GM21529 (cell line): ENCODE data around the gene CYGB.

Experiments used
- ATAC-seq: cut with Tn5 transposase; IDR thresholded peaks from one replicate; pipeline ENCODE4 v1.9.1; 2021; ENCODE audit not compliant: unreplicated experiment

Gene CYGB

DNA sequence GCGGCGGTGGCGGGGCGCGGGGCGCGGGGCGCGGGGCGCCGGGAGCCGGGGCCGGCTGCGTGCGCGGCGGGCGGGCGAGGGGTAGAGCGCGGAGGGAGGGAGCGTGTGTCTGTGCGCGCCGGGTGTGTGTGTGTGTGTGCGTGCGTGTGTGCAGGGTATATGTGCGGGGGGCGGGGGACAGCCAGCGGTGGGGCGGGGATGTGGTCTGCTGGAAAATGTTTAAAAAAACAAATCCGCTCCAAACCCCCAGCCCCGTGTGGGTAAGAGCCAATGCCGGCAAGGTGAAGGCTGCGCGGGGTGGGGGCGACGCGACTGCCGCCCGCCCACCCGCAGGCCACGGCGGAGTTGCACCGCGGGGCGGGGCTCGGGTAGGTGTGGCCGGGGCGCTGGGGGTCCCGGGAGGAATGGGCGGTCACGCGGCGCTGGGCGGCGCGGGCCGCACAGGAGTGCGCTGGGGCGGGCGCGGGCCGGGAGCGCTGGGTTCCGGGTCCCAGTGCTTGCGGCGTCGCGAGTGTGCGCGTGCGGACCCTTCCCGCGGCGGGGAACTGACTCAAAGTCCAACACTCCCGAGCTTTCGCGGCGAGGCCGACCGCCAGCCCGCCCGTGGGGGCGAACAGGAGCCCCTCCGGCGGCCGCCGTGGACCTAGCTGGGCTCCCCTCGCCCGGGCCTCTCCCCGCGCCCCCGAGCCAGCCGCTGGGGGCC is at the start of gene CYGB:
CYGB (minus strand) TSS at position 132 of the 703 bp plus-strand sequence. CDS start 167 bp downstream, outside the sequence.
- no peak for ATAC-seq

DNA sequence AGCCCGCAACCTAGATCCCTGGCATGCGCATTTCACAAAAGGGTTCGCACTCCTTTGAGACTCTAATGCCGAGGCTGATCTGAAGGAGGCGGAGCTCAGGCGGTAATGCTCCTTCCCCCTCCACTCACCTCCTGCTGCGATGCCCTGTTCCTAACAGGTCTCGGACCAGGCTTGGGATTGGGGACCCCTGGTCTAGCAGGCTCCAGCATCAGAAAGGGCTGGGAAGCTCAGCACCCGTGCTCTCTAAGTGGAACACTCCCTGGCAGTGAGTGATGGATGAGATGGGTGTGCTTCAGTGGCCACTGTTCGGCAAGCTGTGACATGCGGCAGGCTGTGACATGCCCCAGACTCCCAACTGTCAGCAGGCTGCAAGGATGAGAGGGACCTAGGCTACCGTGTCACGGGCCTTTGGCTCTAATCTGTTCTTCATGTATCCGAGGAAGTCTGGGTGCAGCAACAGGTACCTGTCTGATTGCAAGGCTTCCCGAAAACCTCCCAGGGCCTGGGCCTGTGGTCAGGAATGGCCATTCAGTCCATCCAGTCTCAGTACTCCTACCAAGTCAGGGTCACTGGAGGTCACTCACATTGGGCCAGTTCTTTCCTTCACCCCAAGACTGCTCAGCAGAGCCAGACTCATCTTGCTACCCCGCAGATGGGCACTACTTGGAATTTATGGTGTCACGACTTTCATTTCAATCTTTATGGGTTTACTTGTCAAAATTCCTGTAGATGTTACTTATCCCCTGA is 49.4 kb upstream of the CYGB start:
- ATAC-seq = no peak

DNA sequence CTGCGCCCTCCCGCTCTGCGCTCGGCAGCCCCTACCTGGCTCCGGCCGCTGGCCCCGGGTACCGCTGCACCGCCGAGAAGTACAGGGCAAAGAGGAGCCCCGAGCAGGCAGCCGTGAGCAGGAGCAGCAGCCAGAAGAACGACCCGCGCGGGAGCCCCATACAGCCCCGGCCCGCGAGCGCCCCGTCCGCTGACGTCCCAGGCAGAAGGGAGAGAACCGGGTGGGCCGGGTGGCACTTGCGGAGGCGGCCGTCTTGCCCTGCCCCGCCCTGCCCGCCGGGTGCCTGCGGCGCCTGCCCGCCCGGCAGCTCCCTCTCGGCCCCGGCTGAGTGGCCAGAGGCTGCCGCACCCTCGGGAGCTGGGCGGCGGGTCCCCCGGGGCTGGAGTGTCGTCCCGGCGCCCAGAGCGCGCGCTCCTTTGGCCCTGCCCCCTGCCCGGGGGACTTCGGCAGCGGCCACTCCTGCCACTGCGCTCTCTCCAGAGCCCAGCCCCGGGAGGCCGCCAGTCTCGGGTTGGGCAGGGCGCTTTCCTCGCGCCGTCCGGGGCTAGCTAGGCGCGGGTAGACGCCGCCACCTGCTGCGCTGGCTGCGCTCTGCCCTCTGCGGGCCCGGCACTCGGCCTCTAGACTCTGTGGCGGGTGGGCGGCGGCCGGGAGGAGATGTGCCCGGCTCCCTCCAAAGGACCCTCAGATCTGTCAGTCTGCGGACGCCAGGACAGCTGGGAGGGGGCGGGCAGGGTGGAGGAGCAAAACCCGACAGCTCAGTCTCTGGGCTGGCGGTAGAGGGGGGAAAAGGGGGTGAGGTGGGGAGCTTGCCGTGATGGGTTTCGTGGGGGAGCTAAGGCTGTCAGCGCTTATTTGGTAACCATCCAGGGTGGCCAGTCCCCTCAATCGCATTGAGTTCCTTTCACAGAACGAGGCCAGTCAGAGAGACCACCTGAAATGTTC is 48.4 kb upstream of the CYGB start, which contains the start of gene ST6GALNAC2:
ST6GALNAC2 (minus strand) TSS at position 212 of the 945 bp plus-strand sequence; CDS start at position 160, 52 bp downstream.
- no peak for ATAC-seq

DNA sequence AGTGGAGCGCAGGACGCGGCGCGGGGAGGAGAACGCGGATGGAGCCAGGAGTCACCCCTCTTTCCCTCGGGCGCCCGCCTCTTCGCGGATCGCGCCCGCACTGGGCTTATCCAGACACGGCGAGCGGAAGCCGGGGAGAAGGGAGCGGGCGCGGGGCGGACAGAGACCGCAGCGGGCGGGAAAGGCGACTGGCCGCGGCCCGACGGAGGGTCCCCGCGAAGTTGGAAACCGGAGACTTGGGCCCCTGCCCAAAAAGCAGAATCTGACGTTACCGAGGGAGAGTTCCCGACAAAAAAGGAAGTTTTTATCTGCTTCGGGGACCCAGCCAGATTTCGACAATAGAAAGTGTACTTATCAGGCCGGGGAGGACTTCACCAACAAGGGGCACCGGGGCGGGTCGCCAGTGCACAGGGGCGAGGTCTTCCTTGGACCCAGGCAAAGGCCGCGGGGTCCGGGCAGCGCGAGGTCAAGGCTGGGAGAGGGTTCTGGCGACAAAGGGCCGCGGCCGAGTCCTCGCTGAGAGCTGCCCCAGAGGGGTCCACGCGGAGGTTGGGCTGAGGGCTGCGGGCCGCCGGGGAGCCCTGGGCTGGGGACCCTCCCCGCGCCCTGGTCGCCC is 47.6 kb upstream of the CYGB start:
- no peak for ATAC-seq

DNA sequence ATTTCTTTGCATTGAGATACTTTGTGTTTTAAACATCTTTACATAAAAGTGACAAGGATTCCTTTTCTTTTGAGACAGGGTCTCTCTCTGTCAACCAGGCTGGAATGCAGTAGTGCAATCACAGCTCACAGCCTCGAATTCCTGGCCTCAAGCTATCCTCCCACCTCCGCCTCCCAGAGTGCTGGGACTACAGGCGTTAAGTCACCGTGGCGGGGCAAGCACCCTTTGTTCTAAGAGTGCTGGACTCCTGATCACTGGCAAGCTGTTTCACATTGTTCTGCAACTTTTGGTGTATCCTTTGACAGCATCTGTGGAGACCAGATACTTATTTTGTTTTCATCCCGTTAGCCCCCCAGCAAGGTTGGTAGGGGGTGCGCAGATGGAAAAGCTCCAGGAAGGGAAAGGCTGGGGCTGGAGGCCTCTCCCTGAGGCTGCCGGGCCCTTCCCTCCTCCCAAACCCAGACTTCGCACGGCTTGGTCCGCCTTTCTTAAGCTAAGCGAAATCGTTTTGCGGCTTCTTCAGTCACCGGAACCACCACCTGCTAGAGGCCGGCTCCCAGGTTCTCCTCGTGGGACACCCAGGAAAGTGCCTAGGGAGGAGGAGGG is 47.0 kb upstream of the CYGB start:
- no peak for ATAC-seq

DNA sequence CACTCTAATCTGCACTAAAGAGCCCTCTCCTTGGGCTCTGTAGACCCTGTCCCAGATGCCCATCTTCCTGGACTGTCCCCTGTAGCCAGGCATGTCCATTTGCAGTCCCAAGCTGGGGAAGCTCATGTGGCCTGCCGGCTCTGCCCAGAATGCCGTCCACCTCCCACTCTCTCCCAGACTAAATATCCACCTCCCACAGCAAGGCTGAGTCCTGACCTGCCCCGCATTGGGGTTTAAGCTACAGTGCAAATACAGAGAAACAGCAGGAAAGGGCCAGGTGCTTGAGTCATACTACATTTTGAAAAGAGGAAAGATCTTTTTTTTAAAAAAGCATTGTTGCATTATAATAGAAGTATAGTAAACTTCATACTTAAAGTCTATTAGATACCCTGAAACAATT is 45.2 kb upstream of the CYGB start:
- no peak for ATAC-seq

DNA sequence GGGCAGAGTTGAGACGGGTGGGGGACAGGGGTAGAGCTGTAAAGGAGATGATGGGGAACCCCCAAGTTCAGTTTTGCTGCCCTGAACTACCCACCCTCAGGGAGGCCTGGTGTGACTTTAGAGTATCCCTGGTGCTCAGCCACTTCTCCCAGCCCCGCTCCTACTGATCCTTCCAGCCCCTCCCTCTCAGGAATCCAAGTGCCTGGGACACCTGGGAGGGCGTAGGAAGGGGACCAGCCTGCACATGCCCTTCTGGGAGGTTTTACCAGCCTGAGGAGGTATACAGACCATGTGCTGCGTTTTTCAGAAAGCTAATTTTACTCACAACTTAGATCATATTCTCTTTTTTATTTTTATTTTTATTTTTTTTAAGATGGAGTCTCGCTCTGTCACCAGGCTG is 44.0 kb upstream of the CYGB start:
- ATAC-seq = no peak

DNA sequence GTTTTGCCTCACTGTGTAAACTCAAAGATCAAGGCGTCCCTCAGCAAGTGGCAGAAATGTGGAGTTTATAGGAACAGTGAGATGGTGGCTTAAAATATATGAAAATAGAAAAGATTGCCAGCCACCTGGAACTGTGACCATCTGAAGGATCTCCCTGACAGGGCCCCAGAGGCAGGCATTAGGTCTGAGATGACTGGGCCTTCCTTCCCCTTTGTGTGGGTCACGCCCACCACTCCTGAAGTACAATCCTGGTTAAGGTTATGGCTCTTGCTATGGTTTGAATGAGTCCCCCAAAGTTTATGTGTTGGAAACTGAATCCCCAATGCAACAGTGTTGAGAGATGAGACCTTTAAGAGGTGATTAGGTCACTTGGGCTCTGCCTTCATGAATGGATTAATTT is 41.8 kb upstream of the CYGB start:
- no peak for ATAC-seq

DNA sequence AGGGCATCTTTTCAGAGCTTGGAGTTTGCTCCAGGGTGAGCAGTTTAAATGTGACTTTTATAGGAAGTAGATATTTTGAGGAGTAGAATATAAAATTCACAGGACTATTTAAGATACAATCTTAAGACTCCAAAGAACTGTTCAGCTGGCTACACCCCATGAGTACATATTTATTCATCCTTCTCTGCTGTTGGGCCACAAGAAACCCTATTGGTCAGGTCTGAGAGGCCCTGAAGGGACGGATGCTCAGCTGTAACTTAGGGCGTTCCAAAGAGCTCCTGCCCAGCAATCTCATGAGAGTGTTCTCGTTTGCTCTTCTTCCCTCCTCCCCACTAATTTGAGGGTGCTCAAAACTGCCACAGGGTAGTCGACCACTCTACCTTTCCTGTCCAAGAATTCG is 40.9 kb upstream of the CYGB start:
- no peak for ATAC-seq

DNA sequence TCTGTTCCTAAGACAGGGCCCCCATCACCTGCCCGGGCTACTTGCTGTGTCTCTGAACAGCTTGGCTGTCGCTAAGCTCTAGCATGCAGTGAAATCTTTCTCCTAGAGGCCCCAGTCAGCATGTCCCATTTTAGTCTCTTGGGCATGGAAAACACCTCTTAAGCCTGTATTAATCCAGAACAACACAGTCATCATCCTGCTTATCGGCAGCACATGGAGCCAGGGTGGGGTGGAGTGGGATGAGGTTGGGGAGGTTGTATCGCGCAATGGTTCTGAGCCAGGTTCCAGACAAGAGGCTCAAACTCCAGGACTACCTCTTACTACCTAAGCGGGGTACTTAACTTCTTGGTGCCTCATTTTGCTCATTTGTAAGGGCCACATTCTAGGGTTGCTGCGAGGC is 40.4 kb upstream of the CYGB start:
- no peak for ATAC-seq

DNA sequence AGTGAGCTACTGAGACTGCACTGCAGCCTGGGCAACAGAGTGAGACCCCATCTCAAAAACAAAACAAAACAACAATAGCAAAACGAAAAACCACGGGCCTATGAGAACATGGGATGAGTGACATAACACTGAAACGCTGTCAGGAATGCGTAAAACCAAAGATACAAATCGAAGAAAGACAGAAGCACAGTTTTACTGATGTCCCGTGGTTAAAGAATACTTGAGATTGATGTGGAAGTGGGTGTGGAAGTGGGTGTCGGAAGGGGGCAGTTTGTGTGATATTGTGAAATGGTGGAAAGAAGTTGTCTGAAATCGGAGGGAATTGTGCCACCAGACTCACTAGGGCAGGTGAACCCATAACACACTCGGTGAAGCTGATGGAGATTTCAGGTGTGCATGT is 38.7 kb upstream of the CYGB start:
- no peak for ATAC-seq

DNA sequence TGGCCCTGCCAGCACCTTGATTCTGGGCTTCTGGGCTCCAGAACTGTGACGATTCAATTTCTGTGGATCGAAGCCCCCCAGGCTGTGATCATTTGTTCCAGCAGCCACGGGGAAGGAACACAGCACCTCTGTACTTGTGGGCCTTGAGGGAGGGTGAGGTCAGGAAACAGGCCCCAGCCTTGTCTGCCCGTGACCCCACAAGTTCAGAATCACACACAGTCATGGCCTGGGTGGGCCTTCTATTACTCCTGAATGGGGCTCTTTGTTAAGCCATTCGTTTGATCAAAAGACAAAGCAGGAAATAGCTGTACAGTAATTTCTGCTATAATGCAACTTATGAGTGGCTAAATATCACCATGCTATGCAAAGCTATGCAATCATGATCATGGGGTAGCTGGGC is 38.1 kb upstream of the CYGB start:
- ATAC-seq = no peak

DNA sequence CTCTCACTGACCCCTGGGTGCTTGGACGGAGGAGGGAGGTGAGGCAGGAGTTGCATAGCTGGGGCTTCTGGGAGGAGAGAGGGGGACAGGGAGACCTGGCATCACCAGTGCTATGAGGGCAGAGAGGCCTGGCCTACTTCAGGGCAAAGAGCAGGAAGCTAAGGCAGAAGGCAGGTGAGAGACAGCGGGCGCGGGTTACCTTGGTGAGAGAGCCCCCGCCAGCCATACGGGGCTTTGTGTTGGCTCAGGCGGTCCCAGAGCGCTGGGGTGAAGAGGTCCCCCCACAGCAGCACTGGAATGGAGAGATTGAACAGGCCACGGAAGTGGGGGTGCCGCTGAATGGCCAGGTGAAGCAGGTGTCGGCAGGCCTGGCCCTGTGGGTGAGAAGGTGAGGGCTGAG is 36.7 kb upstream of the CYGB start:
- ATAC-seq = no peak

DNA sequence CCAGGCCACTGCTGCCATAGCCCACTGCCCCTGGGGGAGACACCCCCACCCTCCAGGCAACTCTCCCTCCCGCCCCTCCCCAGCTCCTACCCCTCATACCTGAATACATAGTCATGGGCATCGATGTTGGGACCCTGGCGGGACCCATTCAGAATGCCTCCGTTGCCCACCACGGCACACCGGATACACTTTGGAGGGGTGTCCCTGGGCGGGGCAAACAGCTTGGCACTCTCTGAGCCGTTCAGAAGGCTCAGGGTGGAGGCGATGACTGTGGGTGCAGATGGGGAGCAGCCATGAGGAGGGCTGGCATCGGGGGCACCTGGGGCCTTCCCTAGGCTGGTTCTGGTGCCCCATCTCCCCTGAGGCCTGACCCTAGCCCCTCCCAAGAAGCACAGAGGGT is 35.6 kb upstream of the CYGB start:
- ATAC-seq = no peak

DNA sequence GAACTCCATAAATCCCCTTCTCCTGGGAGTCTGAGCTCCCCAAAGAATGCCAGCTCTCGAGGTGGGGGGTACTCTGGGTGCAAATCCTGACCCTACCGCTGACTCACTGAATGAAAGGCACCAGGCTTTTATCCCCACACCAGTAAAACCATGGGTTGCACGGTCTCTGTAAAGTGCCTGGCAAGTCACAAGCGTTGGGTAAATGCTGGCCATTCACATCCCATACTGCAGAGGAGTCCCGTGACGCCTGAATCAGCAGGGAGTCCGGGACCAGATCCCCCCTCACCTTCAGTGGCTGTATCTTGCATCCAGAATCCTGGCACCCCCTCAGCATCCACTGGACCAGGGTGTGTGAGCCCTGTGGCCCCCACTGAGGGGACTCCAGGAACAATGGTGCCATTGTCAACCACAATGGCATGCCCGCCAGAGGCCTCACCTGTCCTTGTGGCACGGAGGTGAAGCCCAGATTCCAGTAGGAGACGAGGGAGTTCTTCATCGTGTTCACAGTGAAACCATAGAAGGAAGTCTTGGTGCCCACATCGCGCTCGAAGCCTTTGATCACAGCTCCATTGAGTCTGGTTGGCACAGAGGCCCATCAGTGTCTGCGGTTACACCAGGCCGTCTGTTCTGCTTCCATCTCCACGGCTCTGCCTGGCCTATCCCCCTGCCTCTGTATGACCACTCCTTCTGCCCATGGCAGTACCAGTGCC is 34.8 kb upstream of the CYGB start:
- ATAC-seq = no peak

DNA sequence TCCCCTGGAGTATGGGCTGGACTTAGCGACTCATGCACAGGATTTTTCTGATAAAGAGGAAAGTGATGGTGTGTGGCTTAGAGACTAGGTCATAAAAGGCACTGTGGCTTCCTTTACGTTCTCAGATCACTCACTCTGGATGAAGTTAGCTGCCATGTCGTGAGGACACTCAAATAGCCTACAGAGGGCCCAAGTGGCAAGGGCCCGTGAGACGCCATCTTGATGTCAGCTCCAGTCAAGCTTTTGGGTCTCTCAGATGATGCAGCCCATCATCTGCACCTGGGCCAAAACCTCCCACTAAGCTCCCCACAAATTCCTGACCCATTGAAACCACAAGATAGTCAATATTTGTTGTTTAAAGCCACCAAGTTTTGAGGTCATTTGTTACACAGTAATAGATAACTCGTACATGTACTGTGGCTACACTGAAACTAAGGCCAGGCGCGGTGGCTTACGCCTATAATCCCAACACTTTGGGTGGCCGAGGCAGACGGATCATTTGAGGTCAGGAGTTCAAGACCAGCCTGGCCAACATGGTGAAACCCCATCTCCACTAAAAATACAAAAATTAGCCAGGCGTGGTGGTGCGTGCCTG is 33.5 kb upstream of the CYGB start:
- no peak for ATAC-seq

DNA sequence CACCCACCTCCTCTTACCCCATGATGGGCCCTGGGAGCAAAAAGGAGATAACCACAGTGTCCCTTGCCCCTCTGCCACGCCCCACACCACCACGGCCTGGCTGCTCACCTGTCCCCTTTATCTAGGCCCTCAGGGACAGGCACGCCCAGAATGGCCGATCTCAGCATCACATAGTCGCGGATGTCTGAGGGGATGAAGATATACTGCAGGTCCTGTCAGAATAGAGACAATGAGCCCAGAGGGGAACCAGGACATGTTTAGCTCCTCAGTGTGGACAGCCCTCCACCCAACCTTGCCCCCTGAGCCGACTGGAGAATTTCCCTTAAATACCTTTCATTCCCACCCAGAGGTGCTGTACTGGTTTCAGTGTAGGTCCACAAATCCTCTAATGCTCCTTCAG is 32.9 kb upstream of the CYGB start:
- ATAC-seq = no peak

DNA sequence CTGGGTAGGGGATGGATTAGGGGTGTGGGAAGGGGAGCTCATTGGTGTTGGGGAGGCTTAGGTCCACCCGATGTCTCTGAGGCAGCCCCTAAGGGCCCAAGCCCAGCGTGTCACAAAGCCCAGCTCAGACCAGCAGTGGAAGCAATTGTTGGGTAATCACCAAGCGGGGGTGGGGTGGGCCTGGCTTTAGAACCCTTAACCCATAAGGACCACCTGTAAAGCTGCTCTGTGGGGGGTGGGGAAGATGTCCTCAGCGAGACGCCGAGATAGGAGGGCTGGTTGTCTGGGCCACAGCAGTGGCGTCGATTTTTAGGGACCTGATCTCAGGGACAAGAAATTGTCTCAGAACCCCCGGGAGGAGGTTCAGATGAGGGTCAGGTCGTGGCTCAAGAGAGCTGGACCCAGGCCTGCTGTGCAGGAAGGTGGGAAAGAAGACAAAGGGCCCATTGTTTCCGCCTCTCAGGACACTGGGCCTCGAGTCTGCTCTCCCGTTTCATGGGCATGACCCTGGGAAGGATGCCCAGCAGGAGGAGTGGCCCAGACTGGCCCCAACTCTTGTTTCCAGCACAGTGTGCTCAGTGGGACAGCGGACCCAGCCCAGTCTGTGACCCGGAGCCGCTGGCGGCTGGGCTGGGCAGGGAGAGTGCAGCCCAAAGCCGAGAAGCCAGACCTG is 32.2 kb upstream of the CYGB start:
- no peak for ATAC-seq

DNA sequence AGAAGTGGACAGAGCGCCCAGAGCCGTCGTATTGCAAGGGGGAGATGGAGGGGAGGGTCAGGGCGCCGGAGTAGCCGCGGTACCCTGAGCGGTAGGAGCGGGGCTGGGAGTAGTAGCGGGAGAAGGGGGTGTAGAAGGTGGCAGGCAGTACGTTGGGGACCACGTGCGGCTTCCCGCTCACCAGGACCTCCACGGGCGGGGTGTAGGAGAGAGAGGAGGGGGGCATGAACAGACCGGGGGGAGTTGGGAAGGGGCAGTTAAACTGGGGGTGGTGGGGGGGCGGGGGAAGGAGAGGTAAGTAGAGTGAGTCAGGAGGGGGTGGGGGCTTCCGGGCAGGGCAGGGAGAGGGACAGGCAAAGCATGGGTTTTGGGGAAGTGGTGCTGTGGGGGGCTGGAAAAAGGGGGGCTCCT is 31.3 kb upstream of the CYGB start:
- ATAC-seq = no peak
